Kidney epithelial cell (primary cell): ENCODE measurements around the gene GPX3. TPM values are rescaled to one million over a fixed set of nuclear protein-coding genes. Genes with fewer than 3 reads are reported as not detected.

Experiments used
- DNase-seq: peaks from one replicate; pipeline ENCODE4 v3.0.0-alpha.2; 2010; ENCODE audit warnings: low read depth
- H3K27me3 ChIP-seq: 2 replicates; pipeline ENCODE4 v1.6.0; 2011; ENCODE audit warnings: low read length; ENCODE audit not compliant: control insufficient read depth, insufficient read depth
- H3K36me3 ChIP-seq: 2 replicates; pipeline ENCODE4 v1.5.1; 2011; ENCODE audit warnings: low read length; ENCODE audit not compliant: control insufficient read depth, insufficient read depth
- H3K4me3 ChIP-seq: 2 replicates; pipeline ENCODE4 v1.5.1; 2011; ENCODE audit warnings: low read depth, mild to moderate bottlenecking, control low read depth, low read length
- total RNA-seq: library from RNA; depleted of rRNA; stranded (reverse); fragments of >200 nt; gene quantifications from 2 replicates; pipeline ENCODE4 v1.2.3, GENCODE V29; 2015
- TF ChIP-seq, protein P1 (sequence below): IDR thresholded peaks from 2 replicates; pipeline ENCODE4 v1.5.1; 2011; ENCODE audit warnings: mild to moderate bottlenecking, moderate library complexity, low read length, control low read depth, inconsistent platforms; ENCODE audit not compliant: insufficient read depth, poor library complexity, severe bottlenecking

The GPX3 gene
- total RNA-seq, 1 donor from 2014 or later = 6.3 TPM

DNA sequence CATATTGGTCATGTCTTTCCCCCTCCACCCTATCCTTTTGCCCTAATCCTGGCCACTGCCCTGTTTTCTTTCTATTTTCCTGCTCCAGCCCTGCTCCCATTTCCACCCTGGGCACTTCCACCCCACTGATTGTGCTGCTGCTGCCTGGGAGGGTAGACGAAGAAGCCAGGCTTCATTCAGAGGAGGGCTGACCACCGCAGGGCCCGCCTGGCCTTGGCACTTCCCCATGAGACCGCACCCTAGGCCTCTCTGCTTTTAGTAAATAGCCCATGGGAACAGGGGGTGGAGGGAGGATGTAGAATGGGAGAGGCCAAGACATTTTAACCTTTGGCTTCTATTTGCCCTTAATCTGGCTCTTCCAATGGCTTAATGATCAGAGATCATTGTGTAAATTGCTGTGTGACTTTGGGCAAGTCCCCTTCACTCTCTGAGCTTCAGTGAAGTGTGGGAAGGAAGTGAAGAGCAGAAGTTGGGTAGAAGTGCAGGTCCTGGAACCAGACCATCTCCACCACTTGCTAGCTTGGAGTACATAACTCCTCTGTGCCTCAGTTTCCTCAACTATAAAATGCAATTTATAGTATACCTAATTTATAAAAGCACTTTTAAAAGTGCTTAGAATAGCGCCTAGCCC, 13.6 kb upstream of the GPX3 start:
- H3K4me3 ChIP-seq = no peak overlapping the region
- H3K36me3 ChIP-seq = no peaks in the 10 kb centered on the region
- TF ChIP-seq, protein P1, sequence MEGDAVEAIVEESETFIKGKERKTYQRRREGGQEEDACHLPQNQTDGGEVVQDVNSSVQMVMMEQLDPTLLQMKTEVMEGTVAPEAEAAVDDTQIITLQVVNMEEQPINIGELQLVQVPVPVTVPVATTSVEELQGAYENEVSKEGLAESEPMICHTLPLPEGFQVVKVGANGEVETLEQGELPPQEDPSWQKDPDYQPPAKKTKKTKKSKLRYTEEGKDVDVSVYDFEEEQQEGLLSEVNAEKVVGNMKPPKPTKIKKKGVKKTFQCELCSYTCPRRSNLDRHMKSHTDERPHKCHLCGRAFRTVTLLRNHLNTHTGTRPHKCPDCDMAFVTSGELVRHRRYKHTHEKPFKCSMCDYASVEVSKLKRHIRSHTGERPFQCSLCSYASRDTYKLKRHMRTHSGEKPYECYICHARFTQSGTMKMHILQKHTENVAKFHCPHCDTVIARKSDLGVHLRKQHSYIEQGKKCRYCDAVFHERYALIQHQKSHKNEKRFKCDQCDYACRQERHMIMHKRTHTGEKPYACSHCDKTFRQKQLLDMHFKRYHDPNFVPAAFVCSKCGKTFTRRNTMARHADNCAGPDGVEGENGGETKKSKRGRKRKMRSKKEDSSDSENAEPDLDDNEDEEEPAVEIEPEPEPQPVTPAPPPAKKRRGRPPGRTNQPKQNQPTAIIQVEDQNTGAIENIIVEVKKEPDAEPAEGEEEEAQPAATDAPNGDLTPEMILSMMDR = no peak
- H3K27me3 ChIP-seq = no peaks in the 10 kb centered on the region
- DNase-seq = no peak

DNA sequence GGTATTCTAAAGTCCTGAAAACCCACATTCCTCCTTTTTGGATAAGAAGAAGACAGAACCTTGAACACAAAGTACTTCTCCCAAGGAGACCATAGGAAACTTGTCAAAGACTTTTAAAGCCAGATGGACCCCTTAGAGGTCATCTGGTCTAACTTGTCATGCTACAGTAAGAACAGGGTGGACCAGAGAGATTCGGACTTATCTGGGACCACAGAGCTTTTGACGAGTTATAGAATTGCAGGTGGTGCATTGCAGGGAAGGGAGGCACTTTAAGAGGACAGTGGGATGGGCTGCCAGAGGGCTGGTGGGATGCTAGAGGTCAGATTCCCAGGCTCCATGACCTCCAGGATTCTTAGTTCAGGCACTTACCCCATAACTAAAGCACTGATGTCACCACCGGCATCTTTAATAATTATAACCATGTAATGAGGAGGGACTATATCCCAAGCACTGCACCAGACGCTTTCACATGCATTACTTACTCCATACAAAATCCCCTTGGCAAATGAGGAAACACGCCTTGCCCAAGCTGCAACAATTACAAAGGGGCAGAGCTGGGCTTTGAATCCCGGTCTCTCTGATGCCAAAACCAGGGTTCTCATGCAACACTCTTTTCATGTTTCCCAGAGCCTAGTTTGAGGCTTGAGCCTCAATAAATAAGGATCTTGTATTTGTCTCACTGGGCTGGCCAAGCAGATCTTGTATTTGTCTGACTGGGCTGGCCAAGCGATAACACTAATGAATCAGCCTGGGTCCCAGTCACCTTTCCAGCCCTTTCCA, 12.8 kb upstream of the GPX3 start:
- Histone ChIP-seq H3K27me3 (no peaks in the 10 kb centered on the region), H3K4me3 (no peak overlapping the region), H3K36me3 (no peaks in the 10 kb centered on the region)
- DNase-seq = no peak
- TF ChIP-seq, protein P1 = no peak

DNA sequence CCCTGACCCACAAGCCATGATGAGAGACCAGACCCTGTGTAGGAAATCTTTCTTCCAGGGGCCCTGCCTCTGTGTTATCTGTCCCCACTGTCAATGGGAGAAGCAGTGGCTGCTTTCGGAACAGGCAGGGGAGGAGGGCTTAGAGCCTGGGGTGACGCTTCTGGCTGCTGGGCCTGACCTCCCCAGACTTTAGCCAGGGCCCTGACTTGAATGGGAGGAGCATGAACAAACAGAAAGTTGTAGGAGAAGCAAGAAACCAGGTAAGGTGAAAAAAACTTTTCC, 12.2 kb upstream of the GPX3 start:
- Histone ChIP-seq H3K27me3 (no peaks in the 10 kb centered on the region), H3K4me3 (no peak overlapping the region), H3K36me3 (no peaks in the 10 kb centered on the region)
- TF ChIP-seq, protein P1 = no peak
- no peak for DNase-seq

DNA sequence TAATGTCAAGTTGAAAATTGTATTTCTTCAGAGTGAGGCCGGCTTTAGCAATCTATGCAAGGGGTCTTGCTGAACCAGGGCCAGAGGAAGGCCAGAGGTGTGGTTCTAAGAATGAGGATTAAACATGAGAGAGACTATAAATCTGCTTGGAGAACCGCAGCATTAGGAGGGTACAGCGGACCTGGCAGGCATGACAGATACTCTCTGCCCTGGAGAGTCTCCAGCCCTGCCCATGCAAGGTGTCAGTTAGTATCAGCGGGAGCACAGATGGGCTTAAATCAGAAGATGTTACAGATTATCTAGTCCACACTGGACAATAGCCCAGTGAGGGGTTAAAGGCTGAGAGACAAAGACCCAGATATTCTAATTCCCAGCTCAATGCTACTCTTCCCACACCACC, 11.5 kb upstream of the GPX3 start:
- H3K27me3 ChIP-seq = no peaks in the 10 kb centered on the region
- no peaks in the 10 kb centered on the region for H3K36me3 ChIP-seq
- H3K4me3 ChIP-seq = no peak overlapping the region
- TF ChIP-seq, protein P1 = no peak
- no peak for DNase-seq

DNA sequence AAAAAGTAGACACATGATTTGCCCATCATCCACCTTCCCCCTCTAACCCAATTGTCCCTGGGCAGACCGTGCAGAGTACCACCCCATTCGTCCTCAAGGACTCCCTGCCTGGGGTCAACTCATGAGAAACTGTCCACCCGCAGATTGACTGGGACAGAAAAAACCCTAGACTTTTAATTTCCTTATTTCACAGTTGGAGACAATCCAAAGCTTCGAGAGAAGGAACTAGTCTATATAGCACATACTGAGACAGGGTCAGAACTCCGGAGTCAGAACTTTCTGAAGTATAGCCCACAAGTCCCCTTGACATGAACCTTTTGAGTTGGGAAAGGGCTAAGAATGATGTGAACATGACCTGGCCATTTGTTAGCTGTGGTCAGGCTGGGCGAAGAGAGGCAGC, 7.5 kb upstream of the GPX3 start:
- H3K4me3 ChIP-seq = no peak overlapping the region
- no peaks in the 10 kb centered on the region for H3K36me3 ChIP-seq
- no peak for DNase-seq

More for the DNA sequence above, 7.5 kb upstream of the GPX3 start:
- TF ChIP-seq, protein P1 = no peak
- H3K27me3 ChIP-seq = no peaks in the 10 kb centered on the region
